Lung (tissue), 12 donors: ENCODE results near the gene GALNT10. TPM values are rescaled to one million over a fixed set of nuclear protein-coding genes. Genes with fewer than 3 reads are reported as not detected.

Source experiments
- ATAC-seq: fragments of 200-7000 bp; cut with Tn5 transposase; one replicate; pipeline ENCODE4 v1.9.1; 2020; ENCODE audit warnings: moderate number of reproducible peaks; ENCODE audit not compliant: insufficient read depth, low FRiP score
- DNase-seq, 3 donors: peaks; one replicate each; pipeline ENCODE4 v3.0.0-alpha.2; 2013 to 2017
- H3K27ac ChIP-seq, 2 donors: one replicate each; pipeline ENCODE4 v1.5.1; 2013; ENCODE audit warnings: mild to moderate bottlenecking in 2 of 2, moderate library complexity in 2 of 2, control low read depth in 1 of 2, inconsistent platforms in 1 of 2, low read depth in 1 of 2, low read length in 1 of 2
- H3K27me3 ChIP-seq, 3 donors: one replicate each; pipeline ENCODE4 v1.5.1; 2013; ENCODE audit warnings: low read length in 2 of 3; ENCODE audit not compliant: control insufficient read depth in 3 of 3, insufficient read depth in 3 of 3
- H3K36me3 ChIP-seq, 4 donors: one replicate each; pipeline ENCODE4 v1.5.1; 2013; ENCODE audit warnings: low read length in 4 of 4, mild to moderate bottlenecking in 1 of 4, moderate library complexity in 1 of 4; ENCODE audit not compliant: control insufficient read depth in 4 of 4, insufficient read depth in 4 of 4
- H3K4me1 ChIP-seq, 5 donors: one replicate each; pipeline ENCODE4 v1.5.1; 2013; ENCODE audit warnings: low read length in 5 of 5, mild to moderate bottlenecking in 2 of 5, moderate library complexity in 1 of 5; ENCODE audit not compliant: control insufficient read depth in 5 of 5, insufficient read depth in 5 of 5
- H3K4me3 ChIP-seq: one replicate; pipeline ENCODE4 v1.5.1; 2013; ENCODE audit warnings: mild to moderate bottlenecking, control low read depth, moderate library complexity
- H3K9ac ChIP-seq, 2 donors: one replicate each; pipeline ENCODE4 v1.5.1; 2013; ENCODE audit warnings: low read length in 2 of 2, control low read depth in 1 of 2; ENCODE audit not compliant: insufficient read depth in 1 of 2
- H3K9me3 ChIP-seq, 4 donors: one replicate each; pipeline ENCODE4 v1.5.1; 2013; ENCODE audit warnings: low read length in 3 of 4, mild to moderate bottlenecking in 1 of 4, moderate library complexity in 1 of 4; ENCODE audit not compliant: control insufficient read depth in 4 of 4, insufficient read depth in 3 of 4
- WGBS, 2 donors: extraction: QIAGEN DNeasy Blood & Tissue Kit; methylation state at CpG; one replicate each; pipeline ENCODE4 v1.1.7; 2013; 5-methylcytosine and 5-hydroxymethylcytosine counted together
- polyA plus RNA-seq, 2 donors: library from polyadenylated mRNA; stranded (reverse); fragments of 200-250 nt; gene quantifications; one replicate each; pipeline ENCODE4 v1.2.1, GENCODE V29; 2013
- total RNA-seq, 2 donors: library from RNA; depleted of rRNA in 1 of 2; stranded (reverse); fragments of >200 nt in 1 of 2; gene quantifications; one replicate each; pipeline ENCODE4 v1.2.1, GENCODE V29; 2014 to 2021
- TF ChIP-seq, protein P1 (sequence below): IDR thresholded peaks from 2 replicates; pipeline ENCODE4 v1.5.1; 2012; ENCODE audit warnings: mild to moderate bottlenecking; ENCODE audit errors: control extremely low read depth, extremely low read depth
- donor health status: control.
- donor health status: control.
- donor health status: Bipolar disorder and iron deficiency.
- donor health status: healthy.
- donor health status: DM: yes; HTN: yes; CAD: no.

The GALNT10 gene
- total and polyA plus RNA-seq, 4 donors, result 9.0 to 70.2 (median 22.0) TPM

DNA sequence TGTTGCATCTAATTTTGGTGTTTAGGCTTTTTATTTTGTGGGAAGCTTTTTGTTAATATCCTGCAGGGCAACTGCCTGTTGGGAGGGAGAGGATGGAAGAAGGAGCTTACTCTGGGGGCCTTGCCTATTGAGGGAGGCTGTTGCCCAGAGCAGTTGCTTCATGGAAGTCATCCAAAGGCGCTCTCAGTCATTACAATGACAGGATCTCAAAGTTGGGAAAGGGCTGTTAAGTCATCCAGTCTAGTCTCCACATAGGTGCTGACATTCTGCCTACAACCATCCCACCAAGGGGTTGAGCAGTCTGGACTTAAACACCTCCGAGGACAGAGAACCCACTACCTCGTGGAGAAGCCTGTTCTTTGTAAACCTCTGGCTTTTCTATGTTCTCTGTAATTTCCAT, 268.5 kb downstream of the GALNT10 start:
- DNase-seq (no peak), ATAC-seq (no peak)
- TF ChIP-seq, protein P1, sequence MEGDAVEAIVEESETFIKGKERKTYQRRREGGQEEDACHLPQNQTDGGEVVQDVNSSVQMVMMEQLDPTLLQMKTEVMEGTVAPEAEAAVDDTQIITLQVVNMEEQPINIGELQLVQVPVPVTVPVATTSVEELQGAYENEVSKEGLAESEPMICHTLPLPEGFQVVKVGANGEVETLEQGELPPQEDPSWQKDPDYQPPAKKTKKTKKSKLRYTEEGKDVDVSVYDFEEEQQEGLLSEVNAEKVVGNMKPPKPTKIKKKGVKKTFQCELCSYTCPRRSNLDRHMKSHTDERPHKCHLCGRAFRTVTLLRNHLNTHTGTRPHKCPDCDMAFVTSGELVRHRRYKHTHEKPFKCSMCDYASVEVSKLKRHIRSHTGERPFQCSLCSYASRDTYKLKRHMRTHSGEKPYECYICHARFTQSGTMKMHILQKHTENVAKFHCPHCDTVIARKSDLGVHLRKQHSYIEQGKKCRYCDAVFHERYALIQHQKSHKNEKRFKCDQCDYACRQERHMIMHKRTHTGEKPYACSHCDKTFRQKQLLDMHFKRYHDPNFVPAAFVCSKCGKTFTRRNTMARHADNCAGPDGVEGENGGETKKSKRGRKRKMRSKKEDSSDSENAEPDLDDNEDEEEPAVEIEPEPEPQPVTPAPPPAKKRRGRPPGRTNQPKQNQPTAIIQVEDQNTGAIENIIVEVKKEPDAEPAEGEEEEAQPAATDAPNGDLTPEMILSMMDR, result no peak
- WGBS, 2 donors, result 84 to 87% methylated on average over 3 of the region's 3 CpGs
- Histone ChIP-seq H3K9ac (no peak overlapping the region), H3K4me3 (no peak overlapping the region), H3K4me1 (peaks cover 0 to 5% (median 0%) of the 10 kb centered on the region in 5 donors), H3K9me3 (no peaks in the 10 kb centered on the region), H3K27ac (no peak overlapping the region), H3K27me3 (no peaks in the 10 kb centered on the region), H3K36me3 (peaks cover 20 to 35% (median 31%) of the 10 kb centered on the region in 4 donors)

DNA sequence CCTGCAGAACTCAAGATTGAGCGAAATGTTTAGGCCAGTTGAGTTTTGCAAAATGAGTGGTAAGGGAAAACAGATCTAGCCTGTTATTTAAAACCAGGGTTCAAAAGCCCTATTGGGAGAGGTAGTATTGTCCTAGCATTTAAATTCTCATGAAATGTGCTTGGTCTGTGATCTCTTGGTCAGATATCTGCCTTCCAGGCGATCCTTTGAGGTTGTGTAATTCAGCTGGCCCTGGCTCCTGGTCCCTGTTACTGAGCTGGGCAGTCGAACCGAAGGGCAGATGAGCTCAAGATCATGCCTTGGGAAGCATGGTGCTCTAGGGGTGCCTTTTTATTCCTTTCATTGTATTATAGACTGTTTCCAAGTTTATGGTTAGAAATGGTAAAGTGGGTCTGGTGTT, 269.6 kb downstream of the GALNT10 start:
- Histone ChIP-seq H3K36me3 (peaks cover 14 to 32% (median 27%) of the 10 kb centered on the region in 4 donors), H3K4me3 (no peak overlapping the region), H3K27me3 (no peaks in the 10 kb centered on the region), H3K9me3 (no peaks in the 10 kb centered on the region), H3K9ac (peak overlapping the region in 1 of 2 donors; percentile 2), H3K4me1 (peaks cover 0 to 5% (median 0%) of the 10 kb centered on the region in 5 donors), H3K27ac (no peak overlapping the region)
- 90 to 96% methylated on average over 4 of the region's 4 CpGs for WGBS, 2 donors
- ATAC-seq (no peak), DNase-seq (no peak)
- TF ChIP-seq, protein P1, result no peak

DNA sequence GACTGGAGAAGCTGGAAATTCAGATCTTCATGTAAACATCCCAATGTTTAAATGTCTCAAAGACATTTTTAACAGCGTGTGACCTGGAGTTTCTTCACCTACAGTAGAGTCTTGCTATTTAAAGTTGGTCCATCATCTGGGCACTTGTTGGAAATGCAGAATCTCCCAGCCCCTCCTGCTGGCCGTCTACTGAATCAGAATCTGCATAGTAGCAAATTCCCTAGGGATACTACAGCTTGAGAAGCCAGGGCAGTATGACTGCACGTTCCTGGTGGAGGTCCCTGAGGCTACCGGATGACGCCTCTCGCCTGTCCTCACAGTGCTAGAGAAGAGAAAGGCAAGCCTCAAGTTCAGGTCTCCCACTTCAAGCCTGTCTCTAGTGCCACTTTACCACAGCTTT, 271.0 kb downstream of the GALNT10 start:
- Histone ChIP-seq H3K27me3 (peaks cover 0 to 2% (median 2%) of the 10 kb centered on the region in 3 donors), H3K36me3 (peaks cover 3 to 20% (median 17%) of the 10 kb centered on the region in 4 donors), H3K4me3 (no peak overlapping the region), H3K9ac (no peak overlapping the region), H3K4me1 (peaks cover 0 to 5% (median 0%) of the 10 kb centered on the region in 5 donors), H3K27ac (no peak overlapping the region), H3K9me3 (no peaks in the 10 kb centered on the region)
- 81 to 82% methylated on average over 6 of the region's 6 CpGs for WGBS, 2 donors
- ATAC-seq (no peak), DNase-seq (no peak)
- TF ChIP-seq, protein P1, result no peak

DNA sequence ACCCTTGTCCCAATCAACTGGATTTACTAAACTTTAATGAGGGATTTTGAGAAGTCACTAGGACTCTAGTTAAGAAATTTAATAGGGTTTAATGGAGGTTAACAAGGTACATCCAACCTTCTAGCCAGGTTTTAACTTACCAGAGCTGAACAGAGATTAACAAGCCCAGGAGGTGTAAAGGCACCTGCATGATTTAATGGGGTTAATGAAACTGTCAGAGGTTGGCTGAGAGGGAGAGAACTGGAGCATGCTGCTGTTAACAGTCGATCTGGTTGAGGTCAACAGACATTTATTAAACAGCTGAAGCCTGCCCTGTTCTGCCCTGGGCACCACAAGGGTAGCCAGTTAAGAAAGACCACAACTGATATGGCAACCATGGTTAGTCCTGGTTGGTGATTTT, 273.9 kb downstream of the GALNT10 start:
- TF ChIP-seq, protein P1, result no peak
- WGBS, 2 donors, result 60 to 68% methylated on average over 1 of the region's 1 CpG
- Histone ChIP-seq H3K27ac (no peak overlapping the region), H3K27me3 (peaks cover 0 to 10% (median 4%) of the 10 kb centered on the region in 3 donors), H3K4me1 (peaks cover 0 to 1% (median 0%) of the 10 kb centered on the region in 5 donors), H3K9me3 (no peaks in the 10 kb centered on the region), H3K4me3 (no peak overlapping the region), H3K9ac (no peak overlapping the region), H3K36me3 (peaks cover 0 to 3% (median 0%) of the 10 kb centered on the region in 4 donors)
- ATAC-seq, result no peak
- no peak for DNase-seq
